ENCODE results near the gene CRTC1. TPM values are rescaled to one million over a fixed set of nuclear protein-coding genes. Genes with fewer than 3 reads are reported as not detected.

Gene CRTC1
- total and polyA plus RNA-seq, 9 of the 15 experiments (the other 6 are each of a cell fraction or from before 2014, with no cell fraction given) = 0.25 to 3.8 (median 1.2) TPM; not detected in 2

- no TSS peak for BruUV-seq (replicated peaks)
- FAIRE-seq = no peak
- CTCF ChIA-PET (ENCODE audit: low intra/inter-chr PET ratio) = no interaction called here
Observed at GRCh38 chr19:18651733-18652132, 31.7 kb upstream of the CRTC1 start.

More at GRCh38 chr19:18651733-18652132, 31.7 kb upstream of the CRTC1 start:
- no peaks in the 10 kb centered on the region for H3K27me3 ChIP-seq (ENCODE audit: control insufficient read depth in 2 of 2, insufficient read depth in 2 of 2, low read length in 2 of 2)
- in situ Hi-C loops (cut with MboI) = no loop called here
- H4K20me1 ChIP-seq (replicated peaks; ENCODE audit: control insufficient read depth, insufficient read depth, low read length) = peaks cover 43% of the 10 kb centered on the region
- no peak for TF ChIP-seq ZNF79 (CRISPR knock-in tag; IDR thresholded peaks at IDR 0.05; ENCODE audit: low read depth)
- no peak for TF ChIP-seq ZNF668 (CRISPR knock-in tag; IDR thresholded peaks at IDR 0.05)
- TF ChIP-seq NFATC3 (IDR thresholded peaks at IDR 0.05) = no peak
- TF ChIP-seq NCOA4 (IDR thresholded peaks at IDR 0.05; ENCODE audit: partially characterized antibody) = no peak
- no peak for TF ChIP-seq TCF15 (CRISPR knock-in tag; IDR thresholded peaks at IDR 0.05)
- TF ChIP-seq SOX6 (IDR thresholded peaks at IDR 0.05) = no peak
- TF ChIP-seq DDX20 (tag; IDR thresholded peaks at IDR 0.05; ENCODE audit: low read depth) = no peak
- TF ChIP-seq CHCHD3 (CRISPR knock-in tag; IDR thresholded peaks at IDR 0.05) = no peak
- no peak for TF ChIP-seq KAT2B (IDR thresholded peaks at IDR 0.05; ENCODE audit: low read depth, low read length)
- no peak for TF ChIP-seq POU5F1 (IDR thresholded peaks at IDR 0.05; ENCODE audit: borderline replicate concordance, low read depth, low read length, partially characterized antibody)
- TF ChIP-seq ZBTB34 (CRISPR knock-in tag; IDR thresholded peaks at IDR 0.05) = no peak
- TF ChIP-seq FUS (optimal IDR thresholded peaks at IDR 0.05; ENCODE audit: low read depth, low read length) = no peak
- TF ChIP-seq CC2D1A (IDR thresholded peaks at IDR 0.05) = no peak
- TF ChIP-seq POLR2H (tag; IDR thresholded peaks at IDR 0.05; ENCODE audit: low read depth) = no peak
- TF ChIP-seq CXXC5 (CRISPR knock-in tag; IDR thresholded peaks at IDR 0.05) = no peak
- no peak for TF ChIP-seq BCLAF1 (IDR thresholded peaks at IDR 0.05; ENCODE audit: borderline replicate concordance in 1 of 2, control insufficient read depth in 1 of 2, low read depth in 2 of 2, low read length in 1 of 2)
- H3K9me1 ChIP-seq (ENCODE audit: control insufficient read depth, insufficient read depth, low read length) = peaks cover 8% of the 10 kb centered on the region
- 56% methylated on average over 6 of the region's 6 CpGs for WGBS (ENCODE audit: insufficient coverage, low coverage, missing lambda C conversion rate)
- H3K9me3 ChIP-seq (replicated peaks; ENCODE audit: control insufficient read depth, insufficient read depth, low read depth, low read length) = no peaks in the 10 kb centered on the region
- POLR2A ChIA-PET = no interaction called here
- no peak overlapping the region for H2AFZ ChIP-seq (ENCODE audit: low read depth, low read length)
- ATAC-seq (no peak), DNase-seq (ENCODE audit: extremely low read depth in 1 of 4, low spot score in 3 of 4) (no peak)
- intact Hi-C loops (cut with micrococcal nuclease) = no loop called here
- peaks cover 2% of the 10 kb centered on the region; the same call in 1 of the 3 replicates for H3K36me3 ChIP-seq (ENCODE audit: control insufficient read depth, insufficient read depth, low read length)
- H3K9ac ChIP-seq (ENCODE audit: insufficient read depth in 1 of 2, low read depth in 2 of 2, low read length in 2 of 2) = peak overlapping the region in 1 of 2 experiments; percentile 37; a peak in 1 of 4 replicates
- no peak overlapping the region for H3K27ac ChIP-seq (ENCODE audit: extremely low read depth, low read depth, low read length)
- H3K4me2 ChIP-seq (ENCODE audit: insufficient read depth, low read length) = no peak overlapping the region
- H3K4me1 ChIP-seq (replicated peaks in 1 of 2; ENCODE audit: control insufficient read depth in 2 of 2, insufficient read depth in 2 of 2, low read length in 2 of 2) = peaks cover 6 to 47% of the 10 kb centered on the region in 2 experiments; a peak in 3 of 5 replicates
- H3K79me2 ChIP-seq (ENCODE audit: control insufficient read depth, insufficient read depth, low read length) = 0 out of 3 replicates have a peak, but pooled peaks cover under 1% of the 10 kb centered on the region
- H3K4me3 ChIP-seq = no peak overlapping the region

Data from K562 (cell line).